GM12878 (cell line): Measurements from ENCODE around the gene GEMIN5. TPM values are rescaled to one million over a fixed set of nuclear protein-coding genes. Genes with fewer than 3 reads are reported as not detected.

ENCODE experiments used
- ATAC-seq: fragments of 200-7000 bp; cut with Tn5 transposase; 3 replicates; pipeline ENCODE4 v1.9.1; 2020; ENCODE audit warnings: mild to moderate bottlenecking, moderate library complexity
- BruUV-seq: library from RNA; stranded (reverse); fragments of 400-500 nt; replicated peaks from 2 replicates; lab custom pipeline; 2021; lab: Mats Ljungman, UMichigan
- CTCF ChIA-PET: fragments of 300-600 bp; sonication (Branson Sonifier 250); formaldehyde crosslinking; extraction: SDS; loops from one replicate; lab custom pipeline; 2021; ENCODE audit warnings: inconsistent platforms; lab: Yijun Ruan, JAX
- POLR2A ChIA-PET: fragments of 350-600 bp; formaldehyde crosslinking; extraction: SDS; loops from one replicate; lab custom pipeline; 2021; ENCODE audit warnings: inconsistent platforms; lab: Charles Lee
- RAD21 ChIA-PET: fragments of 300-600 bp; sonication (Branson Sonifier 250); formaldehyde crosslinking; loops from one replicate; lab custom pipeline; 2023; ENCODE audit warnings: antibody characterized with exemption; ENCODE audit not compliant: unreplicated experiment; lab: Charles Lee
- SMC1A ChIA-PET: fragments of 300-600 bp; sonication (Branson Sonifier 250); formaldehyde crosslinking; loops from one replicate; lab custom pipeline; 2023; ENCODE audit not compliant: unreplicated experiment, uncharacterized antibody; lab: Charles Lee
- DNase-seq: peaks from one replicate; pipeline ENCODE4 v3.0.0-alpha.2; 2011; ENCODE audit warnings: low read depth, low spot score
- FAIRE-seq: peaks from 3 replicates; lab custom pipeline; 2011; peaks lifted over from hg19 to GRCh38; lab: Jason Lieb, UNC
- H2AFZ ChIP-seq: 2 replicates; pipeline ENCODE4 v1.6.0; 2011; ENCODE audit warnings: low read depth, low read length, control low read depth; ENCODE audit not compliant: control insufficient read depth
- H3K27ac ChIP-seq: 2 replicates; pipeline ENCODE4 v1.5.1; 2011; ENCODE audit warnings: control low read depth; ENCODE audit not compliant: control insufficient read depth, insufficient read depth
- H3K27me3 ChIP-seq, 2 experiments: replicated peaks in 1 of 2; 2 replicates each; pipeline versions ENCODE4 v1.6.0 to v1.6.1; 2011; ENCODE audit warnings: low read length in 1 of 2; ENCODE audit not compliant: control insufficient read depth in 2 of 2, insufficient read depth in 2 of 2
- H3K36me3 ChIP-seq, 2 experiments: 2 replicates each; pipeline ENCODE4 v1.5.1; 2011; ENCODE audit warnings: low read length in 1 of 2; ENCODE audit not compliant: control insufficient read depth in 2 of 2, insufficient read depth in 2 of 2
- H3K4me1 ChIP-seq: 2 replicates; pipeline ENCODE4 v1.6.1; 2011; ENCODE audit warnings: mild to moderate bottlenecking, low read length, moderate library complexity, mixed read lengths; ENCODE audit not compliant: control insufficient read depth, insufficient read depth
- H3K4me2 ChIP-seq: 2 replicates; pipeline ENCODE4 v1.6.0; 2011; ENCODE audit warnings: control low read depth; ENCODE audit not compliant: control insufficient read depth, insufficient read depth
- H3K4me3 ChIP-seq: fragments of 200-600 bp; sonication (generic); 2 replicates; pipeline ENCODE4 v1.5.1; 2016
- H3K79me2 ChIP-seq: 2 replicates; pipeline ENCODE4 v1.6.0; 2011; ENCODE audit warnings: low read length; ENCODE audit not compliant: control insufficient read depth, insufficient read depth
- H3K9ac ChIP-seq: 2 replicates; pipeline ENCODE4 v1.8.0; 2011; ENCODE audit warnings: low read length, control low read depth, mixed read lengths; ENCODE audit not compliant: control insufficient read depth, insufficient read depth
- H3K9me3 ChIP-seq: replicated peaks from 3 replicates; pipeline ENCODE4 v1.5.1; 2011; ENCODE audit warnings: mild to moderate bottlenecking, low read length; ENCODE audit not compliant: control insufficient read depth, insufficient read depth
- H4K20me1 ChIP-seq: 2 replicates; pipeline ENCODE4 v1.6.0; 2011; ENCODE audit not compliant: control insufficient read depth, insufficient read depth
- BCL11A ChIP-seq: IDR thresholded peaks from 2 replicates; pipeline ENCODE4 v1.6.1; 2011; ENCODE audit warnings: low read depth, low read length
- E2F4 ChIP-seq: IDR thresholded peaks from 2 replicates; pipeline ENCODE4 v1.6.1; 2012; ENCODE audit warnings: low read depth, low read length, improper control_type of control experiment
- FOS ChIP-seq: IDR thresholded peaks from 3 replicates; pipeline ENCODE4 v1.6.1; 2011; ENCODE audit warnings: borderline replicate concordance; ENCODE audit not compliant: insufficient read length; ENCODE audit errors: extremely low read depth
- MTA3 ChIP-seq: IDR thresholded peaks from 2 replicates; pipeline ENCODE4 v1.6.1; 2012; ENCODE audit warnings: low read length, inconsistent platforms, borderline replicate concordance
- NRF1 ChIP-seq: conservative IDR thresholded peaks from 2 replicates; pipeline ENCODE4 v1.6.1; 2011; ENCODE audit warnings: mild to moderate bottlenecking, low read depth, low read length, improper control_type of control experiment
- PAX5 ChIP-seq: IDR thresholded peaks from 2 replicates; pipeline ENCODE4 v1.6.1; 2011; ENCODE audit warnings: low read depth, low read length, borderline replicate concordance
- WGBS: methylation state at CpG from one replicate; pipeline ENCODE4 v1.1.6; 2016; ENCODE audit warnings: low lambda C conversion rate; ENCODE audit not compliant: insufficient replicate concordance, insufficient coverage; ENCODE audit errors: missing lambda C conversion rate; 5-methylcytosine and 5-hydroxymethylcytosine counted together
- in situ Hi-C: fragments of 300-500 bp; cut with MboI; formaldehyde crosslinking; loops from 9 replicates; pipeline ENCODE4 v1.14.3; 2018; ENCODE audit warnings: mixed read lengths
- intact Hi-C: fragments of 100-400 bp; cut with micrococcal nuclease; formaldehyde crosslinking; loops from one replicate; pipeline ENCODE4 v1.14.2; 2022; ENCODE audit not compliant: unreplicated experiment
- polyA plus RNA-seq, 11 experiments: library from polyadenylated mRNA; depleted of rRNA in 4 of 11; unstranded in 6 of 11; stranded (reverse) in 5 of 11; fragments of >200 nt; fragmentation: Nextera tagmentation in 4 of 11; fragmentation: Illumina TruSeq in 1 of 11; extraction: Ambion mirVana in 4 of 11; extraction: Trizol in 1 of 11; gene quantifications; 1 replicate in 1 of 11; 2 replicates in 10 of 11; pipeline versions ENCODE4 v1.2.1 to v1.2.3, GENCODE V29; 2011 to 2016; ENCODE audit warnings: inconsistent platforms in 2 of 11, missing spikeins in 2 of 11, low read depth in 1 of 11
- total RNA-seq, 4 experiments: library from RNA; depleted of rRNA in 3 of 4; stranded (reverse); fragments of >200 nt in 3 of 4; fragmentation: Illumina TruSeq in 1 of 4; extraction: Trizol in 1 of 4; gene quantifications; 2 replicates each; pipeline versions ENCODE4 v1.2.1 to v1.2.3, GENCODE V29; 2013 to 2021
- TF ChIP-seq, protein P1 (sequence below): IDR thresholded peaks from 2 replicates; pipeline ENCODE4 v1.6.1; 2012; ENCODE audit warnings: mild to moderate bottlenecking, low read depth, low read length

The GEMIN5 gene
- total and polyA plus RNA-seq, 10 of the 15 experiments (the other 5 are each of a cell fraction or from before 2014, with no cell fraction given), result 6.3 to 29.8 (median 23.3) TPM

- Histone ChIP-seq H3K27ac (no peak overlapping the region), H3K27me3 (no peaks in the 10 kb centered on the region), H3K4me2 (no peak overlapping the region), H3K36me3 (peaks cover 3 to 17% of the 10 kb centered on the region in 2 experiments), H4K20me1 (no peaks in the 10 kb centered on the region; the same call in 1 of the 2 replicates), H3K9ac (no peak overlapping the region), H3K4me3 (no peak overlapping the region), H3K4me1 (peaks cover 9% of the 10 kb centered on the region; the same call in 1 of the 2 replicates), H3K79me2 (peaks cover 19% of the 10 kb centered on the region), H3K9me3 (no peaks in the 10 kb centered on the region), H2AFZ (no peak overlapping the region)
- CTCF ChIA-PET, result interaction anchor here (1.0 kb wide), 1 partner anchor 12 kb away, joined by 3 read pairs; no protein-coding TSS in a partner anchor
- TF ChIP-seq PAX5 (no peak), BCL11A (no peak), FOS (no peak)
- SMC1A ChIA-PET, result interaction anchor here (0.9 to 1.4 kb wide), 2 partner anchors 10 to 11 kb away, joined by 3 to 4 read pairs; no protein-coding TSS in a partner anchor
- ATAC-seq (no peak), FAIRE-seq (no peak), DNase-seq (no peak)
- in situ Hi-C loops, result no loop called here
- BruUV-seq, result no TSS peak
- 100% methylated on average over 2 of the region's 2 CpGs for WGBS
- intact Hi-C loops, result no loop called here
- RAD21 ChIA-PET, result no interaction called here
- POLR2A ChIA-PET, result no interaction called here
Observed at GRCh38 chr5:154866841-154867240, 71.2 kb downstream of the GEMIN5 start.

GRCh38 chr5:154865466-154866184 is 72.4 kb downstream of the GEMIN5 start:
- Histone ChIP-seq H3K27ac (no peak overlapping the region), H4K20me1 (no peaks in the 10 kb centered on the region; the same call in 1 of the 2 replicates), H3K9me3 (no peaks in the 10 kb centered on the region), H3K27me3 (no peaks in the 10 kb centered on the region), H3K36me3 (peaks cover 3 to 13% of the 10 kb centered on the region in 2 experiments), H2AFZ (no peak overlapping the region), H3K79me2 (peaks cover 32% of the 10 kb centered on the region), H3K9ac (no peak overlapping the region), H3K4me1 (peaks cover 13% of the 10 kb centered on the region; the same call in 1 of the 2 replicates), H3K4me3 (no peak overlapping the region), H3K4me2 (no peak overlapping the region)
- 97% methylated on average over 5 of the region's 5 CpGs for WGBS
- ChIA-PET CTCF (interaction anchor here (0.5 kb wide), 1 partner anchor 40 kb away, joined by 4 read pairs; no protein-coding TSS in a partner anchor), RAD21 (no interaction called here), POLR2A (no interaction called here), SMC1A (no interaction called here)
- TSS peak; percentile 15 for BruUV-seq
- no peak for DNase-seq
- intact Hi-C loops, result no loop called here
- FAIRE-seq, result no peak
- ATAC-seq, result no peak
- in situ Hi-C loops, result no loop called here
- no peak for TF ChIP-seq NRF1
- no peak for TF ChIP-seq MTA3
- TF ChIP-seq, protein P1, sequence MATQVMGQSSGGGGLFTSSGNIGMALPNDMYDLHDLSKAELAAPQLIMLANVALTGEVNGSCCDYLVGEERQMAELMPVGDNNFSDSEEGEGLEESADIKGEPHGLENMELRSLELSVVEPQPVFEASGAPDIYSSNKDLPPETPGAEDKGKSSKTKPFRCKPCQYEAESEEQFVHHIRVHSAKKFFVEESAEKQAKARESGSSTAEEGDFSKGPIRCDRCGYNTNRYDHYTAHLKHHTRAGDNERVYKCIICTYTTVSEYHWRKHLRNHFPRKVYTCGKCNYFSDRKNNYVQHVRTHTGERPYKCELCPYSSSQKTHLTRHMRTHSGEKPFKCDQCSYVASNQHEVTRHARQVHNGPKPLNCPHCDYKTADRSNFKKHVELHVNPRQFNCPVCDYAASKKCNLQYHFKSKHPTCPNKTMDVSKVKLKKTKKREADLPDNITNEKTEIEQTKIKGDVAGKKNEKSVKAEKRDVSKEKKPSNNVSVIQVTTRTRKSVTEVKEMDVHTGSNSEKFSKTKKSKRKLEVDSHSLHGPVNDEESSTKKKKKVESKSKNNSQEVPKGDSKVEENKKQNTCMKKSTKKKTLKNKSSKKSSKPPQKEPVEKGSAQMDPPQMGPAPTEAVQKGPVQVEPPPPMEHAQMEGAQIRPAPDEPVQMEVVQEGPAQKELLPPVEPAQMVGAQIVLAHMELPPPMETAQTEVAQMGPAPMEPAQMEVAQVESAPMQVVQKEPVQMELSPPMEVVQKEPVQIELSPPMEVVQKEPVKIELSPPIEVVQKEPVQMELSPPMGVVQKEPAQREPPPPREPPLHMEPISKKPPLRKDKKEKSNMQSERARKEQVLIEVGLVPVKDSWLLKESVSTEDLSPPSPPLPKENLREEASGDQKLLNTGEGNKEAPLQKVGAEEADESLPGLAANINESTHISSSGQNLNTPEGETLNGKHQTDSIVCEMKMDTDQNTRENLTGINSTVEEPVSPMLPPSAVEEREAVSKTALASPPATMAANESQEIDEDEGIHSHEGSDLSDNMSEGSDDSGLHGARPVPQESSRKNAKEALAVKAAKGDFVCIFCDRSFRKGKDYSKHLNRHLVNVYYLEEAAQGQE, result no peak
- no peak for TF ChIP-seq E2F4
